GM12801 (cell line): Measurements from ENCODE around the gene CHD5.

ENCODE experiments used
- CTCF ChIP-seq: IDR thresholded peaks from one replicate; pipeline ENCODE4 v1.5.1; 2011; ENCODE audit warnings: control low read depth; ENCODE audit not compliant: insufficient read length; ENCODE audit errors: extremely low read depth

The CHD5 gene

GRCh38 chr1:6175411-6175828, 4.7 kb downstream of the CHD5 start:
- no peak for TF ChIP-seq CTCF

- TF ChIP-seq CTCF: no peak
Measured at GRCh38 chr1:6174621-6175410, 5.3 kb downstream of the CHD5 start.

- TF ChIP-seq CTCF: no peak
Measured at GRCh38 chr1:6172549-6172948, 7.6 kb downstream of the CHD5 start.

- no peak for TF ChIP-seq CTCF
Measured at GRCh38 chr1:6171548-6172124, 8.5 kb downstream of the CHD5 start.

- TF ChIP-seq CTCF: no peak
Measured at GRCh38 chr1:6170742-6171201, 9.3 kb downstream of the CHD5 start.

GRCh38 chr1:6170116-6170741, 9.9 kb downstream of the CHD5 start:
- TF ChIP-seq CTCF: no peak

GRCh38 chr1:6168947-6169586, 11.1 kb downstream of the CHD5 start:
- TF ChIP-seq CTCF: no peak
